ENCODE data around the gene PRR5.

PRR5 gene

GRCh38 chr22:44693145-44693544 is 8.9 kb upstream of the PRR5 start:
- no peak for DNase-seq

- no peak for DNase-seq
Observed at GRCh38 chr22:44693756-44694155, 8.2 kb upstream of the PRR5 start.

- peak; percentile 44 to 62 (median 49) for DNase-seq
Observed at GRCh38 chr22:44697423-44698141, 4.4 kb upstream of the PRR5 start.

- DNase-seq = no peak
Observed at GRCh38 chr22:44698531-44699421, 3.2 kb upstream of the PRR5 start.

- DNase-seq = no peak
Observed at GRCh38 chr22:44700456-44700855, 1.5 kb upstream of the PRR5 start.

GRCh38 chr22:44701187-44701790 is 715 bp upstream of the PRR5 start:
- DNase-seq = peak in 1 of 3 experiments; percentile 17

GRCh38 chr22:44702479-44703198 is 635 bp downstream of the PRR5 start:
- DNase-seq = peak in 2 of 3 experiments; percentile 47 to 59

GRCh38 chr22:44703255-44703870 is 1.4 kb downstream of the PRR5 start:
- no peak for DNase-seq

- no peak for DNase-seq
Observed at GRCh38 chr22:44704159-44705021, 2.4 kb downstream of the PRR5 start.

GRCh38 chr22:44705022-44705297 is 3.0 kb downstream of the PRR5 start:
- no peak for DNase-seq

GRCh38 chr22:44706488-44706887 is 4.5 kb downstream of the PRR5 start:
- DNase-seq = no peak

- DNase-seq = no peak
Observed at GRCh38 chr22:44707178-44707577, 5.2 kb downstream of the PRR5 start.

- no peak for DNase-seq
Observed at GRCh38 chr22:44707752-44708151, 5.7 kb downstream of the PRR5 start.

GRCh38 chr22:44709881-44710392 is 7.9 kb downstream of the PRR5 start:
- DNase-seq = no peak

GRCh38 chr22:44710474-44711240 is 8.7 kb downstream of the PRR5 start:
- peak; percentile 12 to 64 (median 35) for DNase-seq

- DNase-seq = no peak
Observed at GRCh38 chr22:44711241-44711560, 9.2 kb downstream of the PRR5 start.

- DNase-seq = no peak
Observed at GRCh38 chr22:44711690-44712555, 9.9 kb downstream of the PRR5 start.

GRCh38 chr22:44712962-44713361 is 11.0 kb downstream of the PRR5 start:
- DNase-seq = no peak

GRCh38 chr22:44714703-44715350 is 12.8 kb downstream of the PRR5 start:
- DNase-seq = no peak
